HG03558 (cell line): ENCODE results near the gene PXK.
"Not testable (repeated sequence)": the region's sequence is repeated elsewhere in the genome, so short reads cannot be mapped to it uniquely, and the experiment has no call there.

ENCODE experiments used
- ATAC-seq: cut with Tn5 transposase; IDR thresholded peaks from one replicate; pipeline ENCODE4 v1.9.1; 2021; ENCODE audit warnings: moderate number of reproducible peaks; ENCODE audit not compliant: unreplicated experiment; ENCODE audit errors: extremely low read depth

PXK gene

GRCh38 chr3:58332575-58333188 lies at the start of gene PXK:
Gene PXK, plus strand, starts transcription at chr3:58332892. Its CDS starts 97 bp downstream, at chr3:58332989.
- ATAC-seq, result peak; percentile 42

GRCh38 chr3:58285334-58285733 lies 47.4 kb upstream of the PXK start:
- no peak for ATAC-seq

GRCh38 chr3:58287354-58287753 lies 45.3 kb upstream of the PXK start:
- ATAC-seq, result no peak

- ATAC-seq, result no peak
Observed at GRCh38 chr3:58288011-58288728, 44.5 kb upstream of the PXK start.

- ATAC-seq, result not testable (repeated sequence)
Observed at GRCh38 chr3:58288964-58289613, 43.6 kb upstream of the PXK start.

- ATAC-seq, result not testable (repeated sequence)
Observed at GRCh38 chr3:58290446-58290845, 42.2 kb upstream of the PXK start.

- ATAC-seq, result no peak
Observed at GRCh38 chr3:58291671-58292338, 40.9 kb upstream of the PXK start.

GRCh38 chr3:58292866-58293265 lies 39.8 kb upstream of the PXK start:
- ATAC-seq, result no peak

GRCh38 chr3:58293516-58293915 lies 39.2 kb upstream of the PXK start:
- no peak for ATAC-seq

GRCh38 chr3:58296269-58296668 lies 36.4 kb upstream of the PXK start:
- no peak for ATAC-seq

- no peak for ATAC-seq
Observed at GRCh38 chr3:58296843-58297242, 35.8 kb upstream of the PXK start.

- ATAC-seq, result no peak
Observed at GRCh38 chr3:58298190-58298589, 34.5 kb upstream of the PXK start.

GRCh38 chr3:58299075-58299474 lies 33.6 kb upstream of the PXK start:
- no peak for ATAC-seq

GRCh38 chr3:58299839-58300516 lies 32.7 kb upstream of the PXK start:
- no peak for ATAC-seq

GRCh38 chr3:58305882-58306711 lies 26.6 kb upstream of the PXK start, which contains the start of the genes HTD2 and RPP14:
Gene HTD2, plus strand, starts transcription at chr3:58306520. Its CDS starts 11,094 bp downstream, at chr3:58317614.
Gene RPP14, plus strand, starts transcription at chr3:58306245. Its CDS starts 4,085 bp downstream, at chr3:58310330.
- peak; percentile 67 for ATAC-seq

GRCh38 chr3:58307639-58308215 lies 25.0 kb upstream of the PXK start:
- no peak for ATAC-seq

- no peak for ATAC-seq
Observed at GRCh38 chr3:58308728-58309127, 24.0 kb upstream of the PXK start.

GRCh38 chr3:58317811-58318210 lies 14.9 kb upstream of the PXK start:
- ATAC-seq, result no peak

- no peak for ATAC-seq
Observed at GRCh38 chr3:58321791-58322190, 10.9 kb upstream of the PXK start.
